Suprapubic skin (tissue), 3 donors: ENCODE results near the gene SMIM33.

ENCODE experiments used
- EP300 ChIP-seq: sonication (generic); formaldehyde crosslinking; IDR thresholded peaks from one replicate; pipeline ENCODE4 v1.6.1; 2017; ENCODE audit warnings: antibody characterized with exemption
- POLR2A ChIP-seq, 2 donors: fragments of 450-650 bp; IDR thresholded peaks; one replicate each; pipeline ENCODE4 v1.6.1; 2017; ENCODE audit warnings: antibody characterized with exemption in 2 of 2, mild to moderate bottlenecking in 2 of 2, moderate library complexity in 2 of 2
- TF ChIP-seq, protein P1 (sequence below), 2 donors: fragments of 200-600 bp in 1 of 2; fragments of 450-650 bp in 1 of 2; sonication (generic) in 1 of 2; IDR thresholded peaks; one replicate each; pipeline ENCODE4 v1.5.1; 2016 to 2019; ENCODE audit warnings: antibody characterized with exemption in 2 of 2, mild to moderate bottlenecking in 1 of 2, moderate library complexity in 1 of 2

DNA sequence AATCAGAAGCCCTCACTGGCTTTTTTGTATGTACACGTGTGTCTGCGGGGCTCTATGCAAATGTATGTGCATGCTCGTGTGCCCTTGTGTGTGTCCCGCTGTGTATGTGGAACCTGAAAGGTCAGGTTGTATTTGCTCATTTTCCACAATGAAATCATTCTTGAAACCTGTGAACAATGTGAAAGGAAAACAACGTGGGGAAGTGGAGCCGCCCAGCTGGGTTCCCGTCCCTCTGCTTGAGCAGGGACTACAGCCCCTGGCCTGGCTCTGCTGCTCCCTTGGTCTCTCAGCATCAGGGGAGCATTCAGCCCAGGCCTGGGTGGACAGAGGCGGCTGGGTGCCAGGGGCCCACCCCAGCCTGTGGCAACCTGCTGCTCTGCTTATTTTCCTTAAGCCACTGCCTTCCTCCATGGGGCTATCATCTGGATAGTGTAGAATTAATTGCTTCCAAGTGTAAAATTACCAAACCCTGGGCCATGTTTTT is 11.3 kb upstream of the SMIM33 start:
- TF ChIP-seq, protein P1, sequence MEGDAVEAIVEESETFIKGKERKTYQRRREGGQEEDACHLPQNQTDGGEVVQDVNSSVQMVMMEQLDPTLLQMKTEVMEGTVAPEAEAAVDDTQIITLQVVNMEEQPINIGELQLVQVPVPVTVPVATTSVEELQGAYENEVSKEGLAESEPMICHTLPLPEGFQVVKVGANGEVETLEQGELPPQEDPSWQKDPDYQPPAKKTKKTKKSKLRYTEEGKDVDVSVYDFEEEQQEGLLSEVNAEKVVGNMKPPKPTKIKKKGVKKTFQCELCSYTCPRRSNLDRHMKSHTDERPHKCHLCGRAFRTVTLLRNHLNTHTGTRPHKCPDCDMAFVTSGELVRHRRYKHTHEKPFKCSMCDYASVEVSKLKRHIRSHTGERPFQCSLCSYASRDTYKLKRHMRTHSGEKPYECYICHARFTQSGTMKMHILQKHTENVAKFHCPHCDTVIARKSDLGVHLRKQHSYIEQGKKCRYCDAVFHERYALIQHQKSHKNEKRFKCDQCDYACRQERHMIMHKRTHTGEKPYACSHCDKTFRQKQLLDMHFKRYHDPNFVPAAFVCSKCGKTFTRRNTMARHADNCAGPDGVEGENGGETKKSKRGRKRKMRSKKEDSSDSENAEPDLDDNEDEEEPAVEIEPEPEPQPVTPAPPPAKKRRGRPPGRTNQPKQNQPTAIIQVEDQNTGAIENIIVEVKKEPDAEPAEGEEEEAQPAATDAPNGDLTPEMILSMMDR (IDR thresholded peaks at IDR 0.05): no peak
- TF ChIP-seq EP300 (no peak), POLR2A (IDR thresholded peaks at IDR 0.05) (no peak)
